ENCODE data around the gene PARVA.

- TF ChIP-seq CTCF (IDR thresholded peaks at IDR 0.05) (no peak), POLR2A (IDR thresholded peaks at IDR 0.05) (no peak)
These were observed 117.3 kb downstream of the PARVA start for GRCh38 chr11:12494699-12495098.
